H1 (cell line): ENCODE data around the gene GMNN. TPM values are rescaled to one million over a fixed set of nuclear protein-coding genes. Genes with fewer than 3 reads are reported as not detected.

Experiments used
- CTCF ChIA-PET: fragments of 300-600 bp; sonication (Branson Sonifier 250); formaldehyde crosslinking; loops from one replicate; lab custom pipeline; 2021; ENCODE audit not compliant: partially characterized antibody; lab: Charles Lee
- POLR2A ChIA-PET: fragments of 300-600 bp; sonication (Branson Sonifier 250); formaldehyde crosslinking; loops from one replicate; lab custom pipeline; 2021; ENCODE audit warnings: inconsistent platforms; ENCODE audit not compliant: partially characterized antibody; lab: Charles Lee
- DNase-seq, 2 experiments: peaks; one replicate each; pipeline versions ENCODE4 v3.0.0 to v3.0.0-alpha.2; 2010 to 2022; ENCODE audit warnings: low spot score in 2 of 2, low read depth in 1 of 2, mixed read lengths in 1 of 2
- FAIRE-seq: peaks from 2 replicates; lab custom pipeline; 2011; peaks lifted over from hg19 to GRCh38; lab: Jason Lieb, UNC
- H2AFZ ChIP-seq: 2 replicates; pipeline ENCODE4 v1.8.1; 2012; ENCODE audit warnings: low read length, inconsistent platforms
- H2AK5ac ChIP-seq: 2 replicates; pipeline ENCODE4 v1.6.1; 2013; ENCODE audit warnings: low read depth, low read length
- H2BK120ac ChIP-seq: replicated peaks from 2 replicates; pipeline ENCODE3; 2013; ENCODE audit warnings: low read depth, low read length, inconsistent platforms
- H2BK12ac ChIP-seq: 2 replicates; pipeline ENCODE4 v1.6.1; 2013; ENCODE audit warnings: low read depth, low read length
- H2BK15ac ChIP-seq: 2 replicates; pipeline ENCODE4 v1.6.1; 2013; ENCODE audit warnings: low read length
- H2BK20ac ChIP-seq: 2 replicates; pipeline ENCODE4 v1.6.1; 2013; ENCODE audit warnings: low read length
- H2BK5ac ChIP-seq: 2 replicates; pipeline ENCODE4 v1.6.1; 2013; ENCODE audit warnings: low read depth, low read length
- H3K14ac ChIP-seq: 2 replicates; pipeline ENCODE4 v1.6.1; 2013; ENCODE audit warnings: inconsistent platforms; ENCODE audit not compliant: insufficient read length
- H3K18ac ChIP-seq: 2 replicates; pipeline ENCODE4 v1.6.1; 2013; ENCODE audit warnings: low read length; ENCODE audit errors: extremely low read depth
- H3K23ac ChIP-seq: 2 replicates; pipeline ENCODE4 v1.6.1; 2013; ENCODE audit warnings: inconsistent platforms; ENCODE audit not compliant: insufficient read length
- H3K23me2 ChIP-seq: 2 replicates; pipeline ENCODE4 v1.6.1; 2013; ENCODE audit warnings: low read depth, low read length
- H3K27ac ChIP-seq: 2 replicates; pipeline ENCODE4 v1.6.1; 2011; ENCODE audit warnings: low read depth, low read length, inconsistent platforms
- H3K27me3 ChIP-seq, 4 experiments: replicated peaks in 1 of 4; 1 replicate in 1 of 4; 2 replicates in 3 of 4; pipeline versions ENCODE4 v1.6.1 to v1.8.1; 2011 to 2013; ENCODE audit warnings: low read length in 3 of 4, mild to moderate bottlenecking in 3 of 4, inconsistent platforms in 2 of 4, mixed read lengths in 2 of 4, moderate library complexity in 1 of 4; ENCODE audit not compliant: control insufficient read depth in 3 of 4, insufficient read depth in 3 of 4; ENCODE audit errors: extremely low read depth in 1 of 4
- H3K36me3 ChIP-seq, 4 experiments: 2 replicates each; pipeline versions ENCODE4 v1.6.1 to v1.8.1; 2011 to 2013; ENCODE audit warnings: mild to moderate bottlenecking in 4 of 4, low read length in 3 of 4, moderate library complexity in 2 of 4, control low read depth in 1 of 4, inconsistent platforms in 1 of 4; ENCODE audit not compliant: insufficient read depth in 4 of 4, control insufficient read depth in 2 of 4
- H3K4ac ChIP-seq: replicated peaks from 2 replicates; pipeline ENCODE3; 2013; ENCODE audit warnings: low read length, low read depth, mixed read lengths, inconsistent platforms; ENCODE audit not compliant: insufficient read length
- H3K4me1 ChIP-seq, 4 experiments: replicated peaks in 1 of 4; 1 replicate in 1 of 4; 2 replicates in 3 of 4; pipeline versions ENCODE4 v1.6.1 to v1.8.1; 2011 to 2013; ENCODE audit warnings: low read length in 3 of 4, inconsistent platforms in 2 of 4, mixed read lengths in 1 of 4; ENCODE audit not compliant: insufficient read depth in 4 of 4, control insufficient read depth in 3 of 4
- H3K4me2 ChIP-seq, 2 experiments: 2 replicates each; pipeline versions ENCODE4 v1.6.1 to v1.8.1; 2011 to 2013; ENCODE audit warnings: low read depth in 2 of 2, low read length in 2 of 2, control low read depth in 1 of 2, inconsistent platforms in 1 of 2, mild to moderate bottlenecking in 1 of 2; ENCODE audit not compliant: insufficient read depth in 1 of 2
- H3K4me3 ChIP-seq, 4 experiments: fragments of 200-600, 300-600 bp in 1 of 4; sonication (generic), shearing (Covaris generic), sonication (Bioruptor Twin) in 1 of 4; 2 replicates each; pipeline versions ENCODE4 v1.5.1 to v1.8.1; 2011 to 2016; ENCODE audit warnings: low read length in 4 of 4, low read depth in 3 of 4, control low read depth in 2 of 4, inconsistent platforms in 2 of 4, mild to moderate bottlenecking in 2 of 4, mixed read lengths in 1 of 4, moderate library complexity in 1 of 4; ENCODE audit not compliant: insufficient read depth in 2 of 4; ENCODE audit errors: extremely low read depth in 1 of 4
- H3K56ac ChIP-seq: replicated peaks from 2 replicates; pipeline ENCODE3; 2013; ENCODE audit warnings: low read depth, mild to moderate bottlenecking, mixed read lengths, low read length, inconsistent platforms; ENCODE audit not compliant: insufficient read length
- H3K79me1 ChIP-seq: 2 replicates; pipeline ENCODE4 v1.6.1; 2013; ENCODE audit warnings: low read depth, low read length, control low read depth
- H3K79me2 ChIP-seq, 2 experiments: 2 replicates each; pipeline versions ENCODE4 v1.6.1 to v1.8.1; 2012 to 2013; ENCODE audit warnings: low read length in 2 of 2, mild to moderate bottlenecking in 2 of 2, inconsistent platforms in 1 of 2; ENCODE audit not compliant: insufficient read depth in 2 of 2, control insufficient read depth in 1 of 2
- H3K9ac ChIP-seq, 4 experiments: replicated peaks in 1 of 4; 1 replicate in 1 of 4; 2 replicates in 3 of 4; pipeline versions ENCODE4 v1.6.1 to v1.8.1; 2011 to 2013; ENCODE audit warnings: low read depth in 3 of 4, low read length in 3 of 4, control low read depth in 2 of 4, mild to moderate bottlenecking in 2 of 4, moderate library complexity in 2 of 4, inconsistent platforms in 1 of 4; ENCODE audit errors: extremely low read depth in 1 of 4
- H3K9me3 ChIP-seq, 2 experiments: 2 replicates each; pipeline versions ENCODE4 v1.6.1 to v1.8.1; 2012 to 2013; ENCODE audit warnings: mild to moderate bottlenecking in 2 of 2, moderate library complexity in 2 of 2, control low read depth in 1 of 2, inconsistent platforms in 1 of 2, low read depth in 1 of 2, low read length in 1 of 2, mixed read lengths in 1 of 2; ENCODE audit not compliant: insufficient read depth in 2 of 2
- H4K20me1 ChIP-seq, 2 experiments: replicated peaks in 1 of 2; 2 replicates each; pipeline versions ENCODE3 to v1.8.1; 2011 to 2013; ENCODE audit warnings: inconsistent platforms in 2 of 2, low read length in 2 of 2, mild to moderate bottlenecking in 1 of 2; ENCODE audit not compliant: insufficient read depth in 2 of 2, control insufficient read depth in 1 of 2
- H4K5ac ChIP-seq: 2 replicates; pipeline ENCODE4 v1.6.1; 2013; ENCODE audit warnings: low read length, low read depth, mixed read lengths, inconsistent platforms; ENCODE audit not compliant: insufficient read length
- H4K8ac ChIP-seq: 2 replicates; pipeline ENCODE4 v1.8.0; 2013; ENCODE audit warnings: mild to moderate bottlenecking, moderate library complexity, low read length, inconsistent platforms; ENCODE audit not compliant: insufficient read depth; ENCODE audit errors: extremely low read depth
- H4K91ac ChIP-seq: replicated peaks from 2 replicates; pipeline ENCODE3; 2013; ENCODE audit warnings: low read length, mixed read lengths, inconsistent platforms; ENCODE audit not compliant: insufficient read length
- ASH2L ChIP-seq: fragments of 200-600, 300-600 bp; sonication (generic); IDR thresholded peaks from one replicate; pipeline ENCODE4 v1.7.1; 2017; ENCODE audit warnings: low read length
- BCL11A ChIP-seq, 2 experiments: IDR thresholded peaks; one replicate each; pipeline ENCODE4 v1.6.1; 2011; ENCODE audit warnings: low read depth in 2 of 2, low read length in 2 of 2, mild to moderate bottlenecking in 2 of 2
- BRCA1 ChIP-seq: IDR thresholded peaks from 2 replicates; pipeline ENCODE4 v1.6.1; 2012; ENCODE audit warnings: low read depth, low read length, improper control_type of control experiment
- CEBPB ChIP-seq: IDR thresholded peaks from 2 replicates; pipeline ENCODE4 v1.6.1; 2012; ENCODE audit warnings: low read depth, low read length
- CREB1 ChIP-seq: IDR thresholded peaks from 2 replicates; pipeline ENCODE4 v1.6.1; 2012; ENCODE audit warnings: inconsistent platforms
- GTF2F1 ChIP-seq: IDR thresholded peaks from 2 replicates; pipeline ENCODE4 v1.6.1; 2012; ENCODE audit warnings: low read depth, low read length, improper control_type of control experiment, borderline replicate concordance
- HDAC2 ChIP-seq, 2 experiments: fragments of 300-600 bp in 1 of 2; sonication (generic) in 1 of 2; IDR thresholded peaks; 2 replicates each; pipeline ENCODE4 v1.6.1; 2011 to 2012; ENCODE audit warnings: low read depth in 2 of 2, low read length in 2 of 2, mild to moderate bottlenecking in 2 of 2, moderate library complexity in 2 of 2, borderline replicate concordance in 1 of 2, inconsistent platforms in 1 of 2
- JUN ChIP-seq: IDR thresholded peaks from 2 replicates; pipeline ENCODE4 v1.6.1; 2011; ENCODE audit warnings: low read depth, mild to moderate bottlenecking, improper control_type of control experiment, low read length
- KDM1A ChIP-seq: fragments of 200-600, 300-600 bp; sonication (generic); IDR thresholded peaks from 2 replicates; pipeline ENCODE4 v1.7.1; 2016; ENCODE audit warnings: mild to moderate bottlenecking, low read length, borderline replicate concordance
- NANOG ChIP-seq: IDR thresholded peaks from 2 replicates; pipeline ENCODE4 v1.6.1; 2011; ENCODE audit warnings: low read length, low read depth, mild to moderate bottlenecking, inconsistent platforms; ENCODE audit not compliant: insufficient read depth, poor library complexity, severe bottlenecking
- POLR2A ChIP-seq, 2 experiments: IDR thresholded peaks; 1 replicate in 1 of 2; 2 replicates in 1 of 2; pipeline ENCODE4 v1.6.1; 2011; ENCODE audit warnings: low read depth in 2 of 2, low read length in 2 of 2, mild to moderate bottlenecking in 2 of 2; ENCODE audit errors: control extremely low read depth in 1 of 2
- SIRT6 ChIP-seq: IDR thresholded peaks from one replicate; pipeline ENCODE4 v1.7.1; 2012; ENCODE audit warnings: low read length, inconsistent platforms
- WGBS, 2 experiments: shearing (Covaris generic) in 1 of 2; methylation state at CpG; one replicate each; pipeline versions ENCODE4 v1.1.6 to v1.1.7; 2013 to 2015; ENCODE audit warnings: low lambda C conversion rate in 2 of 2, mixed read lengths in 2 of 2, inconsistent platforms in 1 of 2, low coverage in 1 of 2, missing lambda C conversion rate in 1 of 2; ENCODE audit not compliant: insufficient replicate concordance in 2 of 2, insufficient coverage in 1 of 2, insufficient read length in 1 of 2; ENCODE audit errors: extremely low coverage in 1 of 2, missing lambda C conversion rate in 1 of 2; 5-methylcytosine and 5-hydroxymethylcytosine counted together
- polyA plus RNA-seq, 7 experiments: library from polyadenylated mRNA; depleted of rRNA in 3 of 7; stranded (reverse) in 5 of 7; unstranded in 2 of 7; fragments of >200 nt in 5 of 7; fragments of 200-250 nt in 2 of 7; gene quantifications; 1 replicate in 5 of 7; 2 replicates in 1 of 7; 4 replicates in 1 of 7; pipeline versions ENCODE4 v1.2.1 to v1.2.3, GENCODE V29; 2011 to 2013; ENCODE audit warnings: missing spikeins in 2 of 7, mixed read lengths in 2 of 7
- total RNA-seq: library from RNA; stranded (reverse); fragmentation: NEBNext Ultra II Directional; extraction: Animal tissue kit (Norgen Biotek cat#: 25700); gene quantifications from 2 replicates; pipeline ENCODE4 v1.2.1, GENCODE V29; 2021

The GMNN gene
- total and polyA plus RNA-seq, 2 of the 8 experiments (the other 6 are each of a cell fraction or from before 2014, with no cell fraction given) = 65.9 to 101 TPM

GRCh38 chr6:24743944-24744335, 30.8 kb upstream of the GMNN start:
- CTCF ChIA-PET = interaction anchor here (0.9 kb wide), 1 partner anchor 11 kb away, joined by 3 read pairs; no protein-coding TSS in a partner anchor
- no peak overlapping the region for H2AK5ac ChIP-seq
- TF ChIP-seq ASH2L = no peak
- no peak for TF ChIP-seq CEBPB
- TF ChIP-seq BCL11A (IDR thresholded peaks at IDR 0.05; ENCODE audit: low read depth in 2 of 2, low read length in 2 of 2) = no peak
- TF ChIP-seq GTF2F1 = no peak
- no peak for TF ChIP-seq SIRT6
- no peak for TF ChIP-seq KDM1A
- no peak for TF ChIP-seq BRCA1
- TF ChIP-seq HDAC2 (IDR thresholded peaks at IDR 0.05; ENCODE audit: borderline replicate concordance in 1 of 2, low read depth in 2 of 2, low read length in 2 of 2) = no peak
- no peak for TF ChIP-seq NANOG
- no peak for TF ChIP-seq JUN
- TF ChIP-seq POLR2A (IDR thresholded peaks at IDR 0.05; ENCODE audit: control extremely low read depth in 1 of 2, low read depth in 2 of 2, low read length in 2 of 2) = no peak
- no peak for TF ChIP-seq CREB1
- TF ChIP-seq, all 59 proteins: peak for 0
- H3K23ac ChIP-seq = no peak overlapping the region
- H2BK120ac ChIP-seq = no peak overlapping the region
- no peak overlapping the region for H3K56ac ChIP-seq
- H4K5ac ChIP-seq = no peak overlapping the region
- H2BK15ac ChIP-seq = no peak overlapping the region
- no peak for DNase-seq
- no peak overlapping the region for H3K4me3 ChIP-seq
- no peak overlapping the region for H4K91ac ChIP-seq
- H3K4me1 ChIP-seq = no peaks in the 10 kb centered on the region
- H3K14ac ChIP-seq = no peak overlapping the region
- H3K79me2 ChIP-seq = no peaks in the 10 kb centered on the region
- H3K4ac ChIP-seq = no peak overlapping the region
- 86% methylated on average over 3 of the region's 3 CpGs; no CpG with 5 or more reads in 1 of the 2 experiments for WGBS, 2 experiments
- H3K36me3 ChIP-seq = no peaks in the 10 kb centered on the region
- FAIRE-seq = no peak
- no peak overlapping the region for H2BK12ac ChIP-seq
- no peak overlapping the region for H3K4me2 ChIP-seq
- H2BK5ac ChIP-seq = no peak overlapping the region
- no peak overlapping the region for H2AFZ ChIP-seq
- POLR2A ChIA-PET = interaction anchor here (1.6 kb wide), 1 partner anchor 10 kb away, joined by 3 read pairs; no protein-coding TSS in a partner anchor
- H2BK20ac ChIP-seq = no peak overlapping the region
- H3K9ac ChIP-seq = no peak overlapping the region
- H3K9me3 ChIP-seq = no peaks in the 10 kb centered on the region
- H3K23me2 ChIP-seq = no peaks in the 10 kb centered on the region
- no peak overlapping the region for H3K18ac ChIP-seq
- H3K27ac ChIP-seq = no peak overlapping the region
- no peak overlapping the region for H4K8ac ChIP-seq
- no peaks in the 10 kb centered on the region for H4K20me1 ChIP-seq
- no peaks in the 10 kb centered on the region for H3K79me1 ChIP-seq
- H3K27me3 ChIP-seq = no peaks in the 10 kb centered on the region
